ENCODE data around the gene WFIKKN2. TPM values are rescaled to one million over a fixed set of nuclear protein-coding genes. Genes with fewer than 3 reads are reported as not detected.
A peak's percentile ranks its signal among the peaks of the same experiment; 100 is the strongest.

The WFIKKN2 gene
- polyA plus RNA-seq, 1 experiment: 0.07 TPM

GRCh38 chr17:50879086-50879485 lies 43.7 kb downstream of the WFIKKN2 start:
- DNase-seq (ENCODE audit: low read depth, low spot score): no peak
- CTCF ChIA-PET: interaction anchor here (1.2 kb wide), 1 partner anchor 96 kb away, joined by 3 read pairs; no protein-coding TSS in a partner anchor
- H3K4me3 ChIP-seq (ENCODE audit: low read depth, low read length): no peak overlapping the region
- POLR2A ChIA-PET: interaction anchor here (2.5 kb wide), 1 partner anchor 13 kb away, joined by 5 read pairs; the partner anchor contains the start of gene TOB1
- TF ChIP-seq CTCF (IDR thresholded peaks at IDR 0.05; ENCODE audit: low read depth, low read length): no peak
- H3K27me3 ChIP-seq (ENCODE audit: control insufficient read depth, insufficient read depth, low read length): peaks cover 6% of the 10 kb centered on the region
- H3K27ac ChIP-seq (ENCODE audit: low read depth, low read length): no peak overlapping the region
- H3K9me3 ChIP-seq (ENCODE audit: control insufficient read depth, insufficient read depth, low read length): peaks cover 10% of the 10 kb centered on the region; the same call in 1 of the 2 replicates

- peaks cover 3% of the 10 kb centered on the region for H3K27me3 ChIP-seq (ENCODE audit: control insufficient read depth, insufficient read depth, low read length)
- H3K27ac ChIP-seq (ENCODE audit: low read depth, low read length): no peak overlapping the region
- CTCF ChIA-PET: no interaction called here
- TF ChIP-seq CTCF (IDR thresholded peaks at IDR 0.05; ENCODE audit: low read depth, low read length): no peak
- POLR2A ChIA-PET: no interaction called here
- no peak overlapping the region for H3K4me3 ChIP-seq (ENCODE audit: low read depth, low read length)
- no peak for DNase-seq (ENCODE audit: low read depth, low spot score)
- peaks cover 10% of the 10 kb centered on the region; the same call in 1 of the 2 replicates for H3K9me3 ChIP-seq (ENCODE audit: control insufficient read depth, insufficient read depth, low read length)
Measured at GRCh38 chr17:50881182-50881581, 45.8 kb downstream of the WFIKKN2 start.

GRCh38 chr17:50882851-50883250 lies 47.5 kb downstream of the WFIKKN2 start:
- ChIA-PET POLR2A (no interaction called here), CTCF (no interaction called here)

GRCh38 chr17:50883850-50884438 lies 48.6 kb downstream of the WFIKKN2 start:
- no peak for DNase-seq (ENCODE audit: low read depth, low spot score)
- CTCF ChIA-PET: interaction anchor here (0.7 kb wide), 1 partner anchor 406 kb away, joined by 3 read pairs; no protein-coding TSS in a partner anchor
- peaks cover 15% of the 10 kb centered on the region for H3K27me3 ChIP-seq (ENCODE audit: control insufficient read depth, insufficient read depth, low read length)
- no peak overlapping the region for H3K4me3 ChIP-seq (ENCODE audit: low read depth, low read length)
- POLR2A ChIA-PET: interaction anchor here (1.9 kb wide), 1 partner anchor 18 kb away, joined by 6 read pairs; the partner anchor contains the start of gene TOB1
- no peak overlapping the region for H3K27ac ChIP-seq (ENCODE audit: low read depth, low read length)
- TF ChIP-seq CTCF (IDR thresholded peaks at IDR 0.05; ENCODE audit: low read depth, low read length): no peak
- peaks cover 10% of the 10 kb centered on the region; the same call in 1 of the 2 replicates for H3K9me3 ChIP-seq (ENCODE audit: control insufficient read depth, insufficient read depth, low read length)

More at GRCh38 chr17:50882851-50883250, 47.5 kb downstream of the WFIKKN2 start:
- no peak for DNase-seq (ENCODE audit: low read depth, low spot score)
- no peak overlapping the region for H3K4me3 ChIP-seq (ENCODE audit: low read depth, low read length)
- peaks cover 8% of the 10 kb centered on the region for H3K27me3 ChIP-seq (ENCODE audit: control insufficient read depth, insufficient read depth, low read length)
- H3K27ac ChIP-seq (ENCODE audit: low read depth, low read length): peak overlapping the region; percentile 47
- TF ChIP-seq CTCF (IDR thresholded peaks at IDR 0.05; ENCODE audit: low read depth, low read length): no peak
- peaks cover 10% of the 10 kb centered on the region; the same call in 1 of the 2 replicates for H3K9me3 ChIP-seq (ENCODE audit: control insufficient read depth, insufficient read depth, low read length)
